DOHH2 (cell line): Measurements from ENCODE around the gene ZSWIM2.

Source experiments
- H3F3A ChIP-seq: fragments of 200-600 bp; sonication (generic), shearing (Covaris generic); 2 replicates; pipeline ENCODE4 v1.6.0; 2016; ENCODE audit warnings: antibody characterized with exemption, mild to moderate bottlenecking; ENCODE audit not compliant: control insufficient read depth, insufficient read depth
- H3K27ac ChIP-seq: fragments of 200-600 bp; sonication (generic); 2 replicates; pipeline ENCODE4 v1.5.1; 2014; ENCODE audit warnings: low read depth, mild to moderate bottlenecking, low read length, moderate library complexity
- H3K27me3 ChIP-seq: fragments of 200-600 bp; sonication (generic); 2 replicates; pipeline ENCODE4 v1.6.1; 2014; ENCODE audit warnings: mild to moderate bottlenecking, low read length, mixed read lengths; ENCODE audit not compliant: control insufficient read depth
- H3K36me3 ChIP-seq: fragments of 200-600 bp; sonication (generic); 2 replicates; pipeline ENCODE4 v1.6.1; 2014; ENCODE audit warnings: mild to moderate bottlenecking, low read length, moderate library complexity, mixed read lengths; ENCODE audit not compliant: control insufficient read depth
- H3K4me1 ChIP-seq: fragments of 200-600 bp; sonication (generic); 2 replicates; pipeline ENCODE4 v1.6.1; 2014; ENCODE audit warnings: mild to moderate bottlenecking, low read length, mixed read lengths; ENCODE audit not compliant: control insufficient read depth
- H3K4me2 ChIP-seq: fragments of 200-600 bp; sonication (generic); 2 replicates; pipeline ENCODE4 v1.6.0; 2014; ENCODE audit warnings: mild to moderate bottlenecking, low read length, moderate library complexity
- H3K4me3 ChIP-seq: fragments of 200-600 bp; sonication (generic); 2 replicates; pipeline ENCODE4 v1.5.1; 2014; ENCODE audit warnings: mild to moderate bottlenecking, low read length, mixed read lengths
- H3K79me2 ChIP-seq: fragments of 200-600 bp; sonication (generic); 2 replicates; pipeline ENCODE4 v1.6.1; 2014; ENCODE audit warnings: mild to moderate bottlenecking, low read length, mixed read lengths; ENCODE audit not compliant: control insufficient read depth
- H3K9me2 ChIP-seq: fragments of 200-600 bp; sonication (generic); replicated peaks from 2 replicates; pipeline ENCODE4 v1.6.1; 2014; ENCODE audit warnings: mild to moderate bottlenecking, low read length, mixed read lengths; ENCODE audit not compliant: control insufficient read depth
- H3K9me3 ChIP-seq: fragments of 200-600 bp; sonication (generic); 2 replicates; pipeline ENCODE4 v1.6.1; 2014; ENCODE audit warnings: antibody characterized with exemption, low read length, mixed read lengths; ENCODE audit not compliant: control insufficient read depth, insufficient read depth
- H4K20me1 ChIP-seq: fragments of 200-600 bp; sonication (generic); 2 replicates; pipeline ENCODE4 v1.6.0; 2014; ENCODE audit warnings: low read depth, mild to moderate bottlenecking, antibody characterized with exemption, low read length, moderate library complexity; ENCODE audit not compliant: control insufficient read depth, insufficient read depth
- EZH2phosphoT487 ChIP-seq: fragments of 200-600 bp; sonication (generic); IDR thresholded peaks from 2 replicates; pipeline ENCODE4 v1.6.1; 2017; ENCODE audit warnings: borderline replicate concordance, mild to moderate bottlenecking, antibody characterized with exemption, low read length, moderate library complexity, mixed read lengths
- TF ChIP-seq, protein P1 (sequence below): fragments of 200-600 bp; sonication (generic); IDR thresholded peaks from one replicate; pipeline ENCODE4 v1.5.1; 2014; ENCODE audit warnings: antibody characterized with exemption, mild to moderate bottlenecking, low read depth, low read length; ENCODE audit not compliant: poor library complexity, severe bottlenecking

The ZSWIM2 gene

DNA sequence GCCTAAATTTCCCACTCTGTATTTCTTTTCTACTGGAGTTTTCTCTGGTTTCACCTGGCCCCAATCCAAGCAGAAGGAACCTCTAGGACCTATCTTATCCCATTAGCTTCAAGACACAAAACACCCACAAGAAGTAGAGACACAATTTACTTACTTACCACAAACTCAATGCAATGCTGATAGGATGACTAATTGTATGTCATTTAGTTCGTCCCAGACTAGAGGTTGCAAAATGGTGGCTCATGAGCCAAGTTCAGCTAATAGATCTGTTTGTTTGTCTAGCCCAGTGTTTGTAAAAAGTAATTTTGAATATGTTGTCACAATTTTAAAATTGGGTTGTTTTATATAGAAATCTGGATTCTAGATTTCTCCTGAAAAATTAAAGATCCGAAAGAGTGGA, 34.7 kb upstream of the ZSWIM2 start:
- H3K27ac ChIP-seq = no peak overlapping the region
- no peak overlapping the region for H3K4me3 ChIP-seq
- H4K20me1 ChIP-seq = no peaks in the 10 kb centered on the region
- H3K27me3 ChIP-seq = peaks cover 3% of the 10 kb centered on the region; the same call in 1 of the 2 replicates
- no peaks in the 10 kb centered on the region for H3K36me3 ChIP-seq
- no peaks in the 10 kb centered on the region for H3K4me1 ChIP-seq
- H3K4me2 ChIP-seq = no peak overlapping the region
- no peaks in the 10 kb centered on the region for H3K9me3 ChIP-seq
- H3K9me2 ChIP-seq = no peaks in the 10 kb centered on the region
- no peak for TF ChIP-seq EZH2phosphoT487
- TF ChIP-seq, protein P1, sequence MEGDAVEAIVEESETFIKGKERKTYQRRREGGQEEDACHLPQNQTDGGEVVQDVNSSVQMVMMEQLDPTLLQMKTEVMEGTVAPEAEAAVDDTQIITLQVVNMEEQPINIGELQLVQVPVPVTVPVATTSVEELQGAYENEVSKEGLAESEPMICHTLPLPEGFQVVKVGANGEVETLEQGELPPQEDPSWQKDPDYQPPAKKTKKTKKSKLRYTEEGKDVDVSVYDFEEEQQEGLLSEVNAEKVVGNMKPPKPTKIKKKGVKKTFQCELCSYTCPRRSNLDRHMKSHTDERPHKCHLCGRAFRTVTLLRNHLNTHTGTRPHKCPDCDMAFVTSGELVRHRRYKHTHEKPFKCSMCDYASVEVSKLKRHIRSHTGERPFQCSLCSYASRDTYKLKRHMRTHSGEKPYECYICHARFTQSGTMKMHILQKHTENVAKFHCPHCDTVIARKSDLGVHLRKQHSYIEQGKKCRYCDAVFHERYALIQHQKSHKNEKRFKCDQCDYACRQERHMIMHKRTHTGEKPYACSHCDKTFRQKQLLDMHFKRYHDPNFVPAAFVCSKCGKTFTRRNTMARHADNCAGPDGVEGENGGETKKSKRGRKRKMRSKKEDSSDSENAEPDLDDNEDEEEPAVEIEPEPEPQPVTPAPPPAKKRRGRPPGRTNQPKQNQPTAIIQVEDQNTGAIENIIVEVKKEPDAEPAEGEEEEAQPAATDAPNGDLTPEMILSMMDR = no peak
- H3F3A ChIP-seq = no peaks in the 10 kb centered on the region
- no peaks in the 10 kb centered on the region for H3K79me2 ChIP-seq

DNA sequence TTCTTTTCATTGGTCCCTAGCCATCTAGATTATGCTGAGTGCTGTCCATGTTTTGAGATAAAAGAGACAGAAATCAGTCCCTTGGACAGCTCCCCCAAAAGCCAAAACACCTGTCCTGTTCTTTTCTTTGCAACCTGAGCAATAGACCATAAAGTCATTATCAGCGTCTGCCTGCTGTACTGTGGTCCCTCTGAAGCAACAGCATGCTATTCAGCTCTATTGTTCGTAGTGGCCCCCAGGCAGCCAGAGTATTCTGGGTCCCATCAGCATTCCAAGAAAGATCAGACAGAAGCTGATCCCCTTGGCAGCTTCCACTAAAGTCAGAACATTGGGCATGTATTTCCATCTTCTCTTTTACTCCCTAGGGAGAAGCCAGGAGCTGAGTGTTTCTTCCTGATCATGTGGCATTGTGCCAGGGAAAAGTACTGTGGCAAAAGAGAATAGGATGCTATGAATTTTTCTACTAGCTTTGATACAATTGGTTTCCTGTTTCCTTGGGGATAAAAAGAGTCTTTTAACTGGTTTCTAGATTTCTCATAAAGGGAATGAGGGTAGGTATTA, 33.6 kb upstream of the ZSWIM2 start:
- TF ChIP-seq, protein P1 = no peak
- TF ChIP-seq EZH2phosphoT487 = no peak
- H3K79me2 ChIP-seq = no peaks in the 10 kb centered on the region
- no peaks in the 10 kb centered on the region for H3K9me3 ChIP-seq
- H3K36me3 ChIP-seq = no peaks in the 10 kb centered on the region
- H3K9me2 ChIP-seq = no peaks in the 10 kb centered on the region
- peaks cover 3% of the 10 kb centered on the region; the same call in 1 of the 2 replicates for H3K27me3 ChIP-seq
- H3K4me1 ChIP-seq = no peaks in the 10 kb centered on the region
- H3K4me2 ChIP-seq = no peak overlapping the region
- no peak overlapping the region for H3K4me3 ChIP-seq
- H4K20me1 ChIP-seq = no peaks in the 10 kb centered on the region
- H3K27ac ChIP-seq = no peak overlapping the region
- no peaks in the 10 kb centered on the region for H3F3A ChIP-seq

DNA sequence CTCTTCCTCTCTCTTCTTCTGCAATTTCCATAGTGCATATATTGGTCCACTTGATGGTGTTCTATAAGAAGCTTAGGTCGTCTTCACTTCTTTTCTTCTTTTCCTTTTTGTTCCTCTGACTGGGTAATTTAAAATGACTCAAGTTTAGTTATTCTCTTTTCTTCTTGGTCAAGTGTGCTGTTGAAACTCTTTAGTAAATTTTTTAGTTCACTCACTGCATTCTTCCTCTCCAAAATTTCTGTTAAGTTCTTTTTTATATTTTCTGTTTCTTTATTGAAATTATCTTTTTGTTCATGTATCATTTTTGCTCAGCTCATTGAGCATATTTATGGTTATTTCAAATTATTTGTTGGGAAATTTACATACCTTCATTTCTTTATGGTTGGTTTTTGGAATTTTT, 32.7 kb upstream of the ZSWIM2 start:
- Histone ChIP-seq H3K36me3 (no peaks in the 10 kb centered on the region), H3K27me3 (peaks cover 3% of the 10 kb centered on the region; the same call in 1 of the 2 replicates), H3K9me2 (no peaks in the 10 kb centered on the region), H3K4me3 (no peak overlapping the region), H3K9me3 (no peaks in the 10 kb centered on the region), H3K27ac (no peak overlapping the region), H3K4me1 (no peaks in the 10 kb centered on the region), H3F3A (no peaks in the 10 kb centered on the region), H4K20me1 (no peaks in the 10 kb centered on the region), H3K79me2 (no peaks in the 10 kb centered on the region), H3K4me2 (no peak overlapping the region)
- TF ChIP-seq, protein P1 = no peak
- TF ChIP-seq EZH2phosphoT487 = no peak
